Glomerular endothelial cell (primary cell): ENCODE measurements around the gene VPS26B. TPM values are rescaled to one million over a fixed set of nuclear protein-coding genes. Genes with fewer than 3 reads are reported as not detected.
A peak's percentile ranks its signal among the peaks of the same experiment; 100 is the strongest.

Experiments used
- DNase-seq: peaks from one replicate; pipeline ENCODE4 v3.0.0-alpha.2; 2011; ENCODE audit warnings: low read depth, low spot score; ENCODE audit errors: extremely low read depth
- total RNA-seq: library from RNA; depleted of rRNA; stranded (reverse); fragments of >200 nt; gene quantifications from 2 replicates; pipeline ENCODE4 v1.2.3, GENCODE V29; 2015

The VPS26B gene
- total RNA-seq, 1 donor from 2014 or later = 54.0 TPM

- DNase-seq = no peak
These were observed 5.9 kb downstream of the VPS26B start for GRCh38 chr11:134230339-134230738.

GRCh38 chr11:134231958-134232659 is 7.6 kb downstream of the VPS26B start:
- DNase-seq = no peak

GRCh38 chr11:134233729-134234179 is 9.3 kb downstream of the VPS26B start:
- no peak for DNase-seq

- no peak for DNase-seq
These were observed 10.9 kb downstream of the VPS26B start for GRCh38 chr11:134235399-134235798.

GRCh38 chr11:134236834-134237556 is 12.5 kb downstream of the VPS26B start:
- no peak for DNase-seq

- no peak for DNase-seq
These were observed 13.1 kb downstream of the VPS26B start for GRCh38 chr11:134237557-134237922.

DNA sequence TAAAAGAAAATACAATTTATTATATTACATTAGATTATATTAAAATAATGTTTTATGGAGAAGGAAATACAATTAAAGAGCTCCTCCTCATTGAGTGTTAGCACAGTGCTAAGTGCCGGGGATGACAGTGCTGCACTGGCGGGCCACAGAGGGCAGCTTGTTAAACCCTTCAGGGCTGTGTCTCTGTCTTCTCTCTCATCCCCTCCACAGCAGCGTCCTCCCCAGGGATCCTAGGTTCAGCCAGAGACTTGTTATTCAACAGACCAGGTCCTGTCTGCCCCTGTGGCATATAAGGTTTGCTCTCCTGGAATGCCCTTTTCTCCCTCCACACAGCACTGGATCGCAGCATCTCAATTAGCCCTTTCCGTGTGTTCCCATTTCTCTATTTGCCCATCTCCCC is 14.5 kb downstream of the VPS26B start:
- DNase-seq = no peak

- no peak for DNase-seq
These were observed 16.1 kb downstream of the VPS26B start for GRCh38 chr11:134240592-134240991.

DNA sequence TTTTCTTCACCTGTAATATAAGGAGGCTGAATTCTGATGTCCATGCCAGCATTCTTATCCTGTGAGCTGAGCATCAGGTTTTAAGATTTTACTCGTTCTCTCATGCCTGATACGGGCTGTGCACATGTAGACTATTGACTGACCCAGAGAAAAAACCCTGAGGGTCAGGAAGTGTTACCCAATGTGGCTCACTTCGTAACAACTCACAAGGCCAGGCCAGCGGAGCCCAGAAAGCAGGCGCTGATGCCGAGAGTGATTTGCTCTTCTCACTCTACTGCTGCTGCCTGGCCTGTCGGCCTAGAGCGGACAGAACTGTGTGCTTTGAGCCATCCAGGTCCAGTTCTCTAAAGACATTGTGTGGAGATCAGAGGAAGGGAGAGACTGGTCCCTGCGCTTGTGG is 17.9 kb downstream of the VPS26B start:
- no peak for DNase-seq

DNA sequence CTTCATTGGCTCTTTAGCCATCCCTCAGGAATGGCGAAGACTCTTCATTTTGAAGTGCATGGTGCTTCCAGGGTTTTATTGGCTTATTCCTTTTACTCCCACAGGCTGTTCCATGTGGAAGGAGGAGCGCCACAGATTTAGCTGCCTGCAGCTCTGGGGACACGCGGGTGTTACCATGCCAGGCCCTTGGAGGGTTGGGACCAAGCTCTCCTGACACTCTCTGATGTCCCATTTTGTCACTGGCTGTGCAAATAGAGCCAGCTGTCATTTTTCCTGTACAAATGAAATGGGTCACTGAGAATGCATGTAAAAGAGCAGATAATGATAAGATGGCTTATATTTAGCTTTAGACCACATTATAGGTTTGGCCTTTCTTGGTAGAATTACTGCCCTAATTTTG is 19.4 kb downstream of the VPS26B start:
- no peak for DNase-seq

- DNase-seq = no peak
These were observed 20.1 kb downstream of the VPS26B start for GRCh38 chr11:134244593-134244992.

GRCh38 chr11:134245434-134245833 is 21.0 kb downstream of the VPS26B start:
- no peak for DNase-seq

DNA sequence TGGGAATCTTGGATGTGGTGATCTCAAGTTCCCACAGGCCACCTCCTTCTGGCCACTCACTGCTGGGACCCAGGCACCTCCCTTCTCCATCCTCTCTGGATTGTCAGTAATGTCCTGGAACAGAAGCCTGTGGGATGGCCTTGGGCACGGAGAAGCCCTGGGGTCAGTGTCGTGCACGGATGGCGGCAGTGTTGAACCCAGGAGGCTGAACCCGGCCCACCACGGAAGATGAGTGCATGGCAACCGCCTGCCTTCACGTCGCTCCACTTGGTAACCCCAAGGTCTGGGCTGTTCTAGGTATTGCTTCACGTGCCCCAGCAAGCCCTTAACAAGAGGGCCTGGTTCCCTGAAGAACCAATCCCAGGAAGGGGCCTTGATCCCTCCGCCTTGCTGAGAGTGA is 21.6 kb downstream of the VPS26B start:
- DNase-seq = no peak

GRCh38 chr11:134246678-134247077 is 22.2 kb downstream of the VPS26B start:
- DNase-seq = no peak

DNA sequence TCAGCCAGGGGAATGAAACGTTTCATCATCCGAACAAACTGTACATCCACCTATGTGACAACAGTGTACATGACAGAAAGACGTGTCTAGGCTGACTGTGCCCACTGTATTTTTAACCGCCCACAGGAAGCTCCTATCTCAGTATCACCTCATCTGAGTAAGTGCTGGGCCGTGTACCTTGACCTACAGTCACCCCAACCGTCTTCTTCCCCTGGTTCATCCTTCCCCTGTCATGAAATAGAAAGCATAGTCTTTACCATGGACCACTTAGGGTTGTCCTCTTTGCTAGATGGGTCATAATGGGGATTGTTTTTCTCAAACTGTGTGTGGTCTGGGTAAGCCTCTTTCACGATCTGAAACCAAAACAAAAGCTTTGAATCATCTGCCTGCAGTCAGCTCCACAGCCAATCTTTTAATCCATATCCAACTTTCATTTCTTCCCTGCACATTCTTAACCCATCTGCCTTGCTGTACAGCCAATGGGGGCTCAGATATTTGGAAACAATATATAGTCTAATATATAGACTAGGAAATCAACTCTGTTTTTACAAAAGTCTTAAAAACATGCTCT is 24.5 kb downstream of the VPS26B start:
- no peak for DNase-seq

DNA sequence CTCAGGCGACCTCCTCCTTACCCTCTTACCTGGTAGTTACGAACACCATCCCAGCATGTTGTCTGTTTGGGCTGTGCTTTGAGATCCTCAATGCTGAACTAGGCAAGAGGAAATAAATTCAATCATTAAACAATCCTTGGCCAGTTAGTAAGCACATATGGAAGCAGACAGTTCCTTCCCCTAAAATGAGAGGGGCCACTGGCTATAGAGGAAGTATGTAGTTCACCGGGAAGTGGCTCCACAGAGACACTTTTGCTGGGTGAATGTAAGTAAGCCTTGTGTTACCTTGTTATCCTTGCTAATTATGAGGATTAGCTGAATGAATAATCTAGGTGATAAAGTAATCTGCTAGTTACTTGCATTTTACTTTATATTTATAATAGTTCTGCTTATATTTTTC is 25.8 kb downstream of the VPS26B start:
- no peak for DNase-seq

- DNase-seq = no peak
These were observed 26.2 kb downstream of the VPS26B start for GRCh38 chr11:134250675-134251074.

DNA sequence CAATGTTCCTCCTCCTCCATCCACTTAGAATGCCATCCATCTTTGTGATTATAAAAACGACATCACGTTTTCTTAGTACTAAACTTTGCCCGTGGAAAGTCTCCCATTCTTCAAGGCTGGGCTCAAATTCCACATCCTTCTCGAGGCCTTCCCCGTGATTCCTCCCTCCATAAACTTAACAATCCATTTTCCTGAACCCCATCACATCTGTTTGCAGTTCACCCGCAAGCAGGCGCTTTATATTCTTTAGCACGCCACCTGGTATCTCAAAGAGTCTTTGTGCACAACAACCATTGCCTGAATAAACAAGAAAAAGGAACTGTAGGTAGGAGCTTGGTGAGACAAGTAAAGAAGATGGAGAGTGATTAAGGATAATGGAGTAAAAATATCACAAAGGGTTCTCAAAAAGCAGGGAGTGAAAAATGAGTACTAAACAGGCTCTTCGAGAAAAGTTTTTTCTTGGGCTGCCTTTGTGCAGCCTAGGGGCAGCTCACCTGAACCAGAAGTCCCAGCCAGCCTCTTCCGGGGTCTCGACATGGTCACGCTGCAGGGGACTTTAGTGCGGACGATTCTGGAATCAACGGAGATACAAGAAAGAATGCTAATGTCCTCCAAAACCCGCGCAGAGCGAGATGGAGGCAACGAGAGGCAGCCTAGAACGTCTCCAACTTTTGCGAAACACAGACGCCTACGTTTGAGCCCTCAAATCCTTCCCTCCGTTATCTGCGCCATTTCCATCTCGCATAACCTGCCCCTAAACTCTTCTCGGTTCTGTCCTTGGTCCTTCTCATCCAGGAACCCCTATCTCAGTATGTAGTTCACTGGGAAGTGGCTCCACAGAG is 28.1 kb downstream of the VPS26B start:
- peak; percentile 20 for DNase-seq

DNA sequence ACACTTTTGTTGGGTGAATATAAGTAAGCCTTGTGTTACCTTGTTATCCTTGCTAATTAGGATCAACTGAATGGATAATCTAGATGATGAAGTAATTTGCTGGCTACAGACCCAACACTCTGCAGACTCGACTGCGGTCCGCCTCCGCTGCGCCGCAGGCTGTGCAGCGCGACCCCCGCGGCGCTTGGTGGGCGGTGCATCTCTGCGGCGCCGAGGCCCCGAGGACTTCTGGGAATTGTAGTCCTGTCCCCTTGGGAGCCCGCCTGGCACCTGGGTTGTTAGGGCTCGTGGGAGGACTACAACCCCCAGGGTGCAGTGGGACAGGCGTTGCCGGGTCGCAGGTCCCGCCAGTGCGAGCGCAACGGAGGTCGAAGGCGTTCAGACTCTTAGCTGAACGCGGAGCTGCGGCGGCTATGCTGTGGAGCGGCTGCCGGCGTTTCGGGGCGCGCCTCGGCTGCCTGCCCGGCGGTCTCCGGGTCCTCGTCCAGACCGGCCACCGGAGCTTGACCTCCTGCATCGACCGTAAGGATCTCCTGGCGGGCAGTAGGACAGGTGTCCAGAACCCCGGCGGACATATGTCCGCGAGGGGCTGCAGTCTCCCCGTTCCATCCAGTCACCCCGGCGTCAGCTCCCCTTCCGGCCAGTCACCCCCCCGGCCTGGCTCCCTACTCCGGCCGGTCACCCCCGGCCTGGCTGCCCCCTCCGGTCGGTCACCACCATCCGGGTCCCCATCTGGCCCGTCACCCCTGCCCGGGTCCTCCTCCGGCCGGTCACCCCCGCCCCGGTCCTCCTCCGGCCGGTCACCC is 28.9 kb downstream of the VPS26B start, which contains the start of the genes ACAD8 and THYN1:
TSS of gene ACAD8 (plus strand) at position 381 of the 806 bp plus-strand sequence. CDS start at position 414, 33 bp downstream.
TSS of gene THYN1 (minus strand) at position 165 of the 806 bp plus-strand sequence. CDS start 470 bp downstream, outside the sequence.
- peak; percentile 77 for DNase-seq
